ENCODE data around the gene CERS2.
A peak's percentile ranks its signal among the peaks of the same experiment; 100 is the strongest.

The CERS2 gene

GRCh38 chr1:150997949-150998348 lies 23.3 kb upstream of the CERS2 start:
- no peak for DNase-seq

- DNase-seq = no peak
Measured at GRCh38 chr1:150997126-150997872, 22.7 kb upstream of the CERS2 start.

DNA sequence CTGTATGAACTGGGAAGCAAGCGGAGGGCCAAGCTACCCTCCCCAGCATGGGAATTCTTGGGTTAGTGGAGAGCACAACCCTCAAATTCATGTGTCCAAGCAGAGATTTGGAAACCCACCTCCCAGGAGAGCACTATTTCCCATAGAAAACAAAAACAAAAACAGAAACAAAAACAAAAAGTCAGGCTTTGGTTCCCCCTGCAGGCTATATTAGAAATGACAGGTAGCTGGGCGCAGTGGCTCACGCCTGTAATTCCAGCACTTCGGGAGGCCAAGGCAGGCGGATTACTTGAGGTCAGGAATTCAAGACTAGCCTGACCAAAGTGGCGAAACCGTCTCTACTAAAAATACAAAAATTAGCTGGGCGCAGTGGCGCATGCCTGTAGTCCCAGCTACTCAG lies 21.3 kb upstream of the CERS2 start:
- DNase-seq = peak in 9 of 14 donors; percentile 10 to 56 (median 20)

DNA sequence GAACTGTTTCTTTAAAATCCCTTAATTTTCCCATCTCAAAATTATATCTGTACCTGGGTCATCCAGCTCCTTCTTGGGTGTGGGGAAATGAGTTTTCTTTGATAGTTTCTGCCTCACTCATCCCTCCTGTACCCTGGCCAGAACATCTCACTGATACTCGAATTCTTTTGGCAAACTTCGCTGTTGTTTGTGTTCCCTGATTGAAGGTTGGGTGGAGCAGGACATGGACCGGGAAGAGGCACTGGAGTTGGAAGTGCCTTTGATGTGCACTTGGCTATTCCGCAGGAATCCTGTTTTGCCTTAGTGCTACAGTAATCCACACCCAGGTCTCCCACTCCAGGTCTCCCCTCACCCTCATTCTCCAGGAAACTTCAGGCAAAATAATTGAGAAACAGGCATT lies 20.8 kb upstream of the CERS2 start:
- DNase-seq = peak in 1 of 14 donors; percentile 56

GRCh38 chr1:150994248-150994647 lies 19.6 kb upstream of the CERS2 start:
- no peak for DNase-seq

GRCh38 chr1:150992626-150993025 lies 18.0 kb upstream of the CERS2 start:
- no peak for DNase-seq

DNA sequence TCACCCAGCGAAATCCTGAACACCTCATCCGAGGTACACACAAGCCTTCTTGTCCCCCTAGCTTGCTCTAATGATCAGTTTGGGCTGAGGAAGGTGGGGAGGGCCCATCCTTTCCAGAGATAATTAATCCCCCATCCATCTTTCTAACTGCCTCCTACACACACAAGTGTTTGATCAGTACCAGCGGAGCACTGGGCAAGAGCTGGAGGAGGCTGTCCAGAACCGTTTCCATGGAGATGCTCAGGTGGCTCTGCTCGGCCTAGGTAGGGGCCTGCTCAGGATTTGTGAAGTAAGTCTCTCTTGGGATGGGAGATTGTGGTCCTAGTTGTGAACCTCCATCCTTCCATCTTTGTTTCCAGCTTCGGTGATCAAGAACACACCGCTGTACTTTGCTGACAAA lies 13.3 kb upstream of the CERS2 start:
- DNase-seq = no peak

DNA sequence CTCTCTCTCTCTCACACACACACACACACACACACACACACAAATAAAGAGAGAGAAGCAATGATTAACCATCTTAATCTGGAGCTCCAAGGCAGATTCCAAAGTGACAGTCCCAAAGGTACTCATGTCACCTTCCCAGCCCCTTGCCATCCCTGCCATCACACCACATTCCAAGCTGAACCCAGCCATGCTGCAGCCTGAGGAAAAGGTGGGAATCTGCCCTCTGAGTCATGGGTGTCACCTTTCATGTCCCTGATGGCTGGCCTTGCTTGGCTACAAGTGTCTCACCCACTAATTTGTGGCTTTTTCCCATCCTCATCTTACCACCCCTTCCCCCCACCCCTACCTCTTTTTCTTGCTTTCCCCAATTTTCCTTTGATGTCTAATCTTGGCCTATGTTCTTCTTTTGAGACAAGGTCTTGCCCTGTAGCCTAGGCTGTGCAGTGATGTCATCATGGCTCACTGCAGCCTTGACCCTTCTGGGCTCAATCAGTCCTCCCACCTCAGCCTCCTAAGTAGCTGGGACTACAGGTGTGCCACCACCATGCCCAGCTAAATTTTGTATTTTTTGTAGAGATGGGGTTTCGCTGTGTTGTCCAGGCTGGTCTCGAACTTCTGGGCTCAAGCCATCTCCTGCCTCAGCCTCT lies 10.7 kb upstream of the CERS2 start:
- no peak for DNase-seq

- no peak for DNase-seq
Measured at GRCh38 chr1:150981805-150982712, 7.4 kb upstream of the CERS2 start, which contains the start of gene ANXA9. TSS of gene ANXA9 (plus strand) at chr1:150982292. CDS start at chr1:150983106, 814 bp downstream.

DNA sequence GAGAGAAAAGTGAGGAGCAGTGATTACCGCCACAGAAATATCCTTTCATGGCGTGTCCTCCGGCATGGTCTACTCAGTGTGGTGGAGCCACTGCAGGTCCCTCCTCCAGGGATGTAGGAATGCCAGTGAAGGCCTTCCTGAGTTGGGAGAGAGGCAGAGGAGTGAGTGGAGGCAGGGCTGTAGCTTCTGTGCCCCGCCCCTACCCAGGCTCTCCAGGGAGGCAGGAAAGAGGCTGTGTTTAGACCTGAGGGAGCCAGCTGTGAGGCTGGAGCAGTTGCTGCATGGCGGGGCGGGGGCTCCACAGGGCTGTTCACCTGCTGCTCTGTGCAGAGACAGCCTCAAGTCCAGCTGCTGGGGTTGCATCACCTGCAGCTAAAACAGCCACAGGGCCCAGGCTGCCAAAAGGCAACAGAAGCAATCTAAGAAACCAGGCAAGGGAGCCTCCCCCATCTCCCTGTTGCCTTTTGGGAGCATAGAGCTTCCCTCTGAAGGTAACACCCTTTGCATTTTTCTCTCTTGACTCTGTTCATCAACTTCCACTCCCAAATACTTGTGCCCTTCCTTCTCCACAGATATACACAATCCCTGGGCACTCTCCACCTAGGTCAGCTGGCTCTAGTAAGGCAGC lies 6.7 kb upstream of the CERS2 start:
- no peak for DNase-seq

GRCh38 chr1:150979092-150980056 lies 4.7 kb upstream of the CERS2 start:
- peak in 12 of 14 donors; percentile 46 to 85 (median 74) for DNase-seq

- DNase-seq = peak in 11 of 14 donors; percentile 33 to 88 (median 73)
Measured at GRCh38 chr1:150976879-150977694, 2.5 kb upstream of the CERS2 start.

DNA sequence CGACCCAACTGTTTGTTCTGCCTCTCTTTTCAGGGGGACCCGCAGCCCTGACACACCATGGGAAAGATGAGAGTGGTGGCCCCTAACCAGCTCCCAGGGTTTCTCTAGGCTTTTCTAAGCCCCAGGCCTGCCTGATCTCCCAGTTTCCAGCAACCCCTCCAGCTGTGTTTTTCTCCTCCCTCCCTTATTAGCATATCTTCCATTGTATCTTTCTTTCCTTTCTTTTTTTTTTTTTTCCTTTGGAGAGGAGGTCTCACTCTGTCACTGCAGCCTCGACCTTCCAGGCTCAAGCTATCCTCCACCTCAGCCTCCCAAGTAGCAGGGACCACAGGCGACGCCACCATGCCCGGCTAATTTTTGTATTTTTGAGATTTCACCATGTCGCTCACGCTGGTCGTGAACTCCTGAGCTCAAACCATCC lies 1.8 kb upstream of the CERS2 start:
- DNase-seq = no peak

DNA sequence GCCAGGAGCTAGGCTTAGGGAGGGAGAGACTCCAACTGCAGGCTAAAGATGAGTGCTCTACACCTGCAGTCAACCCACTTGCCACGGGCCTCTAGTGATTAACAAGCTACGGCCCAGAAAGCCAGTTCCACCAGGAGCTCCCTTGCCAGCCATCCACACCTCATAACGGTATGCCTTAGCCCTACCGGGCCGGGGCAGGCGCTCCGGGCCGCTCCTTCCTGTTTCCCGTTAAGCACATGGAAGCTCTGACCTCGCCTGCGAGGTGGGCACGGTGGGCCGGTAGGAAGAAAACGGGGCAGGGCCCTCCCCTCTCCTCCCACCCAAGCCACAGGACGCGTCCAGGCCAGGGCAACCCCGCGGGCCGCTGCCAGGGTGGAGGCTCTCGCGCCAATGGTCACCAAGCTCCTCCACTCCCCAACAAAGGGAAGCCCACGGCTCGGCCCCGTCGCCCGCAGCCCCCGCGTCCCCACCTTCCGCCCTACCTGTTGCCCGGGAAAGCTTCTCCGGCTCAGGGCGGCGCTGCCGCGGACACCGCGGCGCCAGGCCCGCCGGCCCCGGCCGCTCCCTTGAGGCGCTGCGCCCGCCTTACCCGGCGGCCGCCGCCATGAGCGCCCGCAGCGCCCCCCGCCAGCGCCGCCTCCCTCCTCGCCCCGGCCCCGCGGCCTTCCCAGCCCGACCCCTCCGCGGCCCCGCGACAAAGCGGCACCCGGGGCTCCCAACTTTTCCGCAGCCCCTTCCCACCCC lies 627 bp downstream of the CERS2 start:
- DNase-seq = peak in 12 of 14 donors; percentile 25 to 83 (median 58)

- peak in 5 of 14 donors; percentile 43 to 70 (median 62) for DNase-seq
Measured at GRCh38 chr1:150973258-150973835, 1.3 kb downstream of the CERS2 start.

GRCh38 chr1:150972417-150972940 lies 2.2 kb downstream of the CERS2 start:
- peak in 1 of 14 donors; percentile 7 for DNase-seq

GRCh38 chr1:150971583-150972416 lies 2.8 kb downstream of the CERS2 start:
- peak in 5 of 14 donors; percentile 7 to 48 (median 40) for DNase-seq

Data from C1 segment of cervical spinal cord (tissue), 14 donors.